NOMO-1 treated with DMSO at 0.1 percent for 48 hours (cell line): Measurements from ENCODE around the gene TGFBR3.
"Not testable (repeated sequence)": the region's sequence is repeated elsewhere in the genome, so short reads cannot be mapped to it uniquely, and the experiment has no call there.

Experiments used
- DNase-seq: peaks from one replicate; lab custom pipeline; 2025; ENCODE audit not compliant: unreplicated experiment; lab: John Stamatoyannopoulos, UW

The TGFBR3 gene

GRCh38 chr1:91697416-91697815 lies 188.5 kb downstream of the TGFBR3 start:
- no peak for DNase-seq

- no peak for DNase-seq
Measured at GRCh38 chr1:91696321-91696720, 189.6 kb downstream of the TGFBR3 start.

DNA sequence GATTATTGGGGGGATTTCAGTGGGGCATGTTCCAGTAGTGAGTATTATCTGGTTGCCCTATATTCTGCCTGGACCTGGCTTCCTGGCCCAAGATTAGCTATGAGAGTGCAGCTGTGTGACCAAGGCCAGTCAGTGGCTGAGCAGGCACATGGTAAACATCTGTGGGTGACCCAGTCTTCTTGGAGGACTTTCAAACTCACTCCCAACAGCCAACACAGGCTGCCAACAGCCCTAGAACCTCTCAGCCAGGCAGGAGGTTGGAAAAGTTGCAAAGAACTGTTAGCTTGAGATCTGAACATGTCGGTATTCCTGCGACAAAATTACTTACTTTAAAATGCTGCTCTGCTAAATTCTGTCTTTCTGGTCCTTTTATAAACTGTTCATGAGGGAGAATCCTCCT lies 192.4 kb downstream of the TGFBR3 start:
- no peak for DNase-seq

GRCh38 chr1:91691525-91691924 lies 194.4 kb downstream of the TGFBR3 start:
- no peak for DNase-seq

GRCh38 chr1:91689641-91690481 lies 196.1 kb downstream of the TGFBR3 start:
- no peak for DNase-seq

- no peak for DNase-seq
Measured at GRCh38 chr1:91687452-91687851, 198.5 kb downstream of the TGFBR3 start.

GRCh38 chr1:91685994-91686393 lies 200.0 kb downstream of the TGFBR3 start:
- DNase-seq = no peak

GRCh38 chr1:91684481-91685196 lies 201.3 kb downstream of the TGFBR3 start:
- DNase-seq = no peak

DNA sequence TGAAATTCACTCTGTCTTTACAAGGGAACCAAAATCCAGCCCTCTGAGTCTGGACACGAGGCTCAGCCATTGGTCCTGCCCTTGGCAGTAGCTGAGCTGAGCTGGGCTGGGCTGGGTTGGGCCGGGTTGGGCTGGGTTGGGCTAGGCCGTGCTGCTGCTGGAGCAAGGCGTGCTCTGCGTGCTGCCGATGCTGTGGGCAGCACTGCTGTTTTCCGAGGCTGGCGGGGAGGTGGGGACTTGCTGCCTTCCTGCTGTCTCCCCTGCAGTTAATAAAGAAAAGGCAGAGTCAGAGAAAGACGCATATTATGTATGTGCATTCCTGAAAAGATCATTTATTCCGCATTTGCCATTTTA lies 202.4 kb downstream of the TGFBR3 start:
- no peak for DNase-seq

DNA sequence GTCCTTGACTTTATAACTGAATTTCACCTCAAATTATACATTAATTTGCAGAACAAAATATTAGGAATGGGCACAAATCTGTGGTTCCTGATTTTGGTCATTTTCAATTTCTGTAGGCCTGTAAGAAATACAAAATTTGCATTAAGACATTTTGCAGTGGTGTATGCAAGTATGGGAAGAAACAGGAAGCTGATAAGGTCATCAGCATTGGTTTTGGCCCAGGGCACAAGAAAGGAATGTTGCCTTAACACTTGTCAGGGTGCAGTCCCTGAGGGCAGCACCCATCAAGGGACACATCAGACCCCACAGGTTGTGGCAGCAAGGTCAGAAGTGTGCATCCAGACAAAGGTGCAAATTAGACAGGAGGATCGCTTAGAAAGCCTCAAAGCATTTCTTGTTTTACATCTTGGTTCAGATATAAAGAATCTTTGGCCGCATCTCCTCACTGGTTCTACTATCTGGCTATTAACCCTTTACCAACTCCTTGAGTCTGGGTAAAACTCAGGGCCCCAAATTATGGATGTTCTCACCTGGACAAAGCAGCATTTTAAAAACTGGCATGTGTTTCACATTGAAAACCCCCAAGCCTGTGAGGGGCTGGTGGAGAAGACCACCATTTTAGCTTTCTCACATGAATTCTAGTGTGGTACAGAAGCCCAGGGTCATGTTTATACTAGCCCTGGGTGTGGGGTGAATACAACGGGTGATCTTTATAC lies 202.9 kb downstream of the TGFBR3 start:
- DNase-seq = no peak

DNA sequence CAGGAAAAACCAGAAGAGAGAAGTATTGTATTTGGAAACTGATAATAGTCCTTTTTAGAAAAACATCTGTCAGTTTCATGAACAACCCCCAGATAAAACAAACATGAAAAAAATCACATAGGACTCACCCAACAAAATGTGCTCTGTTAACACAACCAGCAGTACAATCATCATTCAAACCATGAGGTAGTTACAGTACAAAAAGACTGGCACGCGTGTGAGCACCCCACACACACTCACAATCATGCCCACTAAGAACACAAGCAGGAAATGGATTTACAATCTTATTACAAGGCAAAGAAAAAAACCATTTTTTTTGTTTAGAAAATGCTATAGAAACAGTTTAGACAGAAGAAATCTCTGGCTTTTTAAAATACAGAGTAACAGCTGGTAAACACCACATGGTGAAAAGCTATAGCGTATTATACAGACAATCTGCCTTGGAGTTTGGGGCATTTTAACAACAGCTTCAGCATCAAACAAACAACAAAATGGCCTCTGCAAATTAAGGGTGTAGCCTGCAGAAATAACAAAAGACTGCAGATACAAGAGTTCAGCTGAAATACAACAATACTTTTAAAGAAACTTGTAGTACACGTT lies 205.3 kb downstream of the TGFBR3 start:
- no peak for DNase-seq

GRCh38 chr1:91679446-91679845 lies 206.5 kb downstream of the TGFBR3 start:
- no peak for DNase-seq

- no peak for DNase-seq
Measured at GRCh38 chr1:91676030-91676429, 209.9 kb downstream of the TGFBR3 start.

DNA sequence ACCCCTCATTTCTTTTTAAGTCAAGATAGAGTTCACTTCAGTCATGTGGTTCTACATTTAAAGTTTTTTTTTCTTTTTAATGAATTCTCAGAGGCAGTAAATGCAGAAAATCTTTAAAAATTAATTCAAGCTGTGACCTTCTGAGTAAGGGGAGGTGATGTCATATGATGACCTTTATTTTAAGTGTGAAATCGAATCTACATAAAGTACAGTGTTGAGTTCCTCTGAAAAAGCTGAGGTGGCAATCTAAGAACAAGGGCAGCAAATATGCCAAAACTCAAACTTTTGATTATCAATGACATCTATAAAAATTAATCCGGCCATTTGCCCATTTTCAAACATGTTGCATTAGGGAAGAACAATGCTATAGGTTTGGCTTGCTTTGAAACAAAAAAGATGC lies 211.8 kb downstream of the TGFBR3 start:
- no peak for DNase-seq

DNA sequence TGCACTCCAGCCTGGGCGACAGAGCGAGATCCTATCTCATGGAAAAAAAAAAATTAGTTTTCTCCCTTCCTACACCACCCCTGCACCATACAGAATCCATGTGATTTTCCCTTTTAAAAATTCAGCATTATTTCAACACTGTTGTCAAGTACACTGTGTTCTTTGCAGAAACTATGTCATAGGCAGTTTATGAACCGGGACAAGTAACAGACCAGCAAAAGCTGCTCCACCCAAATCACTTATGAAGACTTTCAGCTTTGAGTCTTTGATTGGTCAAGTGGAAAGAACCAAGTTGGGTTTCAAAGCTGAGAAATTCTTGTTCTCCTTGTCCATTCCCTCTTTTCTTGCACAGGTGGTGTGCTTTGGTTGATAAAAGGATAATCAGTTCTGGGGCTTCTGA lies 212.3 kb downstream of the TGFBR3 start:
- DNase-seq = no peak

- DNase-seq = no peak
Measured at GRCh38 chr1:91672601-91673161, 213.3 kb downstream of the TGFBR3 start.

- no peak for DNase-seq
Measured at GRCh38 chr1:91670781-91671180, 215.2 kb downstream of the TGFBR3 start.

- no peak for DNase-seq
Measured at GRCh38 chr1:91669584-91670350, 216.2 kb downstream of the TGFBR3 start.

DNA sequence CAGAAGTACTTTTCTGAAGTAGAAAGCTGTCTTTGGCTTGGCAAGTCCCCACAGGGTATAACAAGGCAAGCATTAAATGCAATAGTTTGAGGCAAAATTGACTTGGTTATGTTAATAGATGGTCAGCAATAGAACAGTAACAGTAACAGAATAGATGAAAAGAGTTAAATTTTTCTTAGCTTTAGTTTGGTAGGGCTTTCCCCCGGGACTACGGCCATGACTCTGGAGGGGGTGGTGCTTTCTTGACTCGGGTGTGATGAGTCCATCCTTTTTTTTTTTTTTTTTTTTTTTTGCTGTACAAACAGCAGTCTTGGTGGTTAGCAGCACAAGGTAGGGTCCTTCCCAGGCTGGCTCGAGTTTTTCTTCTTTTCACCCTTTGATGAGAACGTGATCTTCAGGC lies 219.3 kb downstream of the TGFBR3 start:
- not testable (repeated sequence) for DNase-seq

DNA sequence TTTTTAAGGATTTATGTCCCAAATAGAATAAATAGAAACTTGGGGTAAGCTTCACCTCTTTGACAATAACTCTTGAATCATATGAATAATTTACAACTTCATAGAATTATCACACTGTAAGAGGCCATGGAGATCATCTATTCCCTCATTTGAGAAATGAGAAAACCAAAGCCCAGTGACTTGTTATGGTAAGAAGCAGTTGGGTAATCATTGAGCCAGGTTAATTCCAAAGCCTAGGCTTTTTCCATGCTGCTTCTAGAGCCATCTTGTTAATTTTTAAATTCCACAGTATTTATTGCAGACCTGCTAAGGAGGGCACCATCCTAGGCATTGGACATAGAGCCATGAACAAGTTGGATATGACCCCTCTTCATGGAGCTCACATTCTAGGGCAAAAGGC lies 224.8 kb downstream of the TGFBR3 start:
- DNase-seq = no peak
